ENCODE data around the gene SMG6. TPM values are rescaled to one million over a fixed set of nuclear protein-coding genes. Genes with fewer than 3 reads are reported as not detected.

SMG6 gene
- total and polyA plus RNA-seq, 2 donors (not counting 3 experiments of a cell fraction or from before 2014, with no cell fraction given): 40.1 to 42.2 TPM

GRCh38 chr17:2043785-2044184 lies 259.8 kb downstream of the SMG6 start:
- dilution Hi-C loops (cut with MboI; ENCODE audit: extremely low pct_ligation_motif_present, low sequenced_read_pairs): no loop called here
- DNase-seq (ENCODE audit: low read depth, low spot score): no peak
- FAIRE-seq: peak; percentile 59
- ChIA-PET CTCF (interaction anchor here (1.0 to 1.3 kb wide), 2 partner anchors 135 to 201 kb away, joined by 3 to 8 read pairs; no protein-coding TSS in a partner anchor), POLR2A (interaction anchor here (0.7 kb wide), 1 partner anchor 201 kb away, joined by 7 read pairs; no protein-coding TSS in a partner anchor)
- Histone ChIP-seq H3K27ac (ENCODE audit: insufficient read depth, low read depth, low read length) (no peak overlapping the region), H3K4me3 (replicated peaks in 1 of 3; ENCODE audit: insufficient read depth in 1 of 3, low read depth in 1 of 3, low read length in 3 of 3) (no peak overlapping the region), H3K9me1 (replicated peaks; ENCODE audit: control insufficient read depth, extremely low read depth, insufficient read depth, low read length) (no peaks in the 10 kb centered on the region), H3K79me2 (ENCODE audit: control insufficient read depth, insufficient read depth, low read length) (peaks cover 17% of the 10 kb centered on the region), H3K9me3 (replicated peaks; ENCODE audit: control insufficient read depth, insufficient read depth, low read length) (no peaks in the 10 kb centered on the region), H4K20me1 (replicated peaks; ENCODE audit: control insufficient read depth, extremely low read depth, insufficient read depth, low read length) (no peaks in the 10 kb centered on the region), H2AFZ (ENCODE audit: low read depth, low read length) (no peak overlapping the region), H3K4me1 (ENCODE audit: control insufficient read depth, extremely low read depth, insufficient read depth, low read length) (peaks cover 7% of the 10 kb centered on the region), H3K9ac (replicated peaks; ENCODE audit: extremely low read depth, insufficient read depth, low read length) (no peak overlapping the region), H3K27me3 (ENCODE audit: control insufficient read depth in 2 of 2, insufficient read depth in 2 of 2, low read length in 2 of 2) (no peaks in the 10 kb centered on the region), H3K36me3 (ENCODE audit: control insufficient read depth in 2 of 2, extremely low read depth in 1 of 2, insufficient read depth in 2 of 2, low read length in 2 of 2) (peaks cover 5 to 9% of the 10 kb centered on the region in 2 experiments), H3K4me2 (ENCODE audit: insufficient read depth, low read length) (no peak overlapping the region)
- no TSS peak for BruUV-seq (replicated peaks)
- intact Hi-C loops (cut with micrococcal nuclease): no loop called here
- TF ChIP-seq POLR2A (IDR thresholded peaks at IDR 0.05; ENCODE audit: low read depth, low read length) (peak; percentile 38), EZH2 (IDR thresholded peaks at IDR 0.05; ENCODE audit: borderline replicate concordance, low read depth, low read length, severe bottlenecking) (no peak)

GRCh38 chr17:2042933-2043332 lies 260.7 kb downstream of the SMG6 start:
- CTCF ChIA-PET: interaction anchor here (1.3 kb wide), 1 partner anchor 202 kb away, joined by 3 read pairs; no protein-coding TSS in a partner anchor

More at GRCh38 chr17:2042933-2043332, 260.7 kb downstream of the SMG6 start:
- Histone ChIP-seq H3K4me3 (replicated peaks in 1 of 3; ENCODE audit: insufficient read depth in 1 of 3, low read depth in 1 of 3, low read length in 3 of 3) (peak overlapping the region in 1 of 3 experiments; percentile 90), H3K4me1 (ENCODE audit: control insufficient read depth, extremely low read depth, insufficient read depth, low read length) (peaks cover 7% of the 10 kb centered on the region), H2AFZ (ENCODE audit: low read depth, low read length) (no peak overlapping the region), H3K36me3 (ENCODE audit: control insufficient read depth in 2 of 2, extremely low read depth in 1 of 2, insufficient read depth in 2 of 2, low read length in 2 of 2) (peaks cover 5 to 9% of the 10 kb centered on the region in 2 experiments), H3K9me3 (replicated peaks; ENCODE audit: control insufficient read depth, insufficient read depth, low read length) (no peaks in the 10 kb centered on the region), H3K27ac (ENCODE audit: insufficient read depth, low read depth, low read length) (peak overlapping the region; percentile 80), H3K9ac (replicated peaks; ENCODE audit: extremely low read depth, insufficient read depth, low read length) (peak overlapping the region; percentile 92), H3K79me2 (ENCODE audit: control insufficient read depth, insufficient read depth, low read length) (peaks cover 17% of the 10 kb centered on the region), H4K20me1 (replicated peaks; ENCODE audit: control insufficient read depth, extremely low read depth, insufficient read depth, low read length) (no peaks in the 10 kb centered on the region), H3K9me1 (replicated peaks; ENCODE audit: control insufficient read depth, extremely low read depth, insufficient read depth, low read length) (no peaks in the 10 kb centered on the region), H3K4me2 (ENCODE audit: insufficient read depth, low read length) (peak overlapping the region; percentile 86), H3K27me3 (ENCODE audit: control insufficient read depth in 2 of 2, insufficient read depth in 2 of 2, low read length in 2 of 2) (no peaks in the 10 kb centered on the region)
- POLR2A ChIA-PET: no interaction called here
- DNase-seq (ENCODE audit: low read depth, low spot score) (no peak), FAIRE-seq (no peak)
- no TSS peak for BruUV-seq (replicated peaks)
- dilution Hi-C loops (cut with MboI; ENCODE audit: extremely low pct_ligation_motif_present, low sequenced_read_pairs) (no loop called here), intact Hi-C loops (cut with micrococcal nuclease) (no loop called here)
- TF ChIP-seq JUN (IDR thresholded peaks at IDR 0.05; ENCODE audit: borderline replicate concordance, insufficient read depth, insufficient read length, low read depth) (no peak), CTCF (IDR thresholded peaks at IDR 0.05; ENCODE audit: extremely low read depth in 1 of 2, insufficient read depth in 1 of 2, low read depth in 1 of 2, low read length in 2 of 2) (peak in 1 of 2 donors; percentile 9)
